IMR-90 (cell line): ENCODE measurements around the gene SPAG4. TPM values are rescaled to one million over a fixed set of nuclear protein-coding genes. Genes with fewer than 3 reads are reported as not detected.

Experiments used
- ATAC-seq: fragments of 200-7000 bp; cut with Tn5 transposase; 2 replicates; pipeline ENCODE4 v1.9.1; 2020; ENCODE audit warnings: low read depth, mild to moderate bottlenecking, moderate library complexity
- BruUV-seq: library from RNA; stranded (reverse); fragments of 400-500 nt; replicated peaks from 2 replicates; lab custom pipeline; 2021; lab: Mats Ljungman, UMichigan
- CTCF ChIA-PET: fragments of 300-600 bp; formaldehyde crosslinking; extraction: SDS; loops from one replicate; lab custom pipeline; 2021; ENCODE audit warnings: antibody characterized with exemption; lab: Yijun Ruan, JAX
- POLR2A ChIA-PET: fragments of 300-600 bp; sonication (Branson Sonifier 250); formaldehyde crosslinking; loops from one replicate; lab custom pipeline; 2022; ENCODE audit warnings: antibody characterized with exemption; ENCODE audit not compliant: unreplicated experiment; lab: Charles Lee
- DNase-seq: peaks from one replicate; pipeline ENCODE4 v3.0.0; 2013
- H2AFZ ChIP-seq: replicated peaks from 2 replicates; pipeline ENCODE3; 2013; ENCODE audit warnings: low read length, mild to moderate bottlenecking; ENCODE audit not compliant: poor library complexity
- H2AK5ac ChIP-seq: 2 replicates; pipeline ENCODE4 v1.6.1; 2013; ENCODE audit warnings: low read depth, low read length, inconsistent platforms
- H2AK9ac ChIP-seq: replicated peaks from 2 replicates; pipeline ENCODE3; 2013; ENCODE audit warnings: mild to moderate bottlenecking, low read depth, low read length, moderate library complexity; ENCODE audit not compliant: poor library complexity
- H2BK120ac ChIP-seq: 2 replicates; pipeline ENCODE4 v1.6.1; 2013; ENCODE audit warnings: low read depth, low read length, inconsistent platforms
- H2BK15ac ChIP-seq: 3 replicates; pipeline ENCODE4 v1.6.1; 2013; ENCODE audit warnings: low read depth, low read length, inconsistent platforms
- H2BK20ac ChIP-seq: 2 replicates; pipeline ENCODE4 v1.6.1; 2013; ENCODE audit warnings: low read depth, mild to moderate bottlenecking, inconsistent platforms, low read length, moderate library complexity
- H2BK5ac ChIP-seq: 2 replicates; pipeline ENCODE4 v1.6.1; 2013; ENCODE audit warnings: mild to moderate bottlenecking, low read depth, low read length, inconsistent platforms; ENCODE audit not compliant: poor library complexity, severe bottlenecking
- H3K14ac ChIP-seq: replicated peaks from 2 replicates; pipeline ENCODE4 v1.6.1; 2013; ENCODE audit warnings: low read depth, low read length, inconsistent platforms
- H3K18ac ChIP-seq: 2 replicates; pipeline ENCODE4 v1.6.1; 2013; ENCODE audit warnings: low read depth, low read length, control low read depth
- H3K23ac ChIP-seq: 2 replicates; pipeline ENCODE4 v1.6.1; 2013; ENCODE audit warnings: low read depth, low read length, inconsistent platforms
- H3K27ac ChIP-seq: 2 replicates; pipeline ENCODE4 v1.5.1; 2013; ENCODE audit warnings: mild to moderate bottlenecking, control low read depth, low read length; ENCODE audit not compliant: insufficient read depth
- H3K27me3 ChIP-seq: 2 replicates; pipeline ENCODE4 v1.6.1; 2013; ENCODE audit warnings: low read length; ENCODE audit not compliant: control insufficient read depth, insufficient read depth
- H3K36me3 ChIP-seq: 2 replicates; pipeline ENCODE4 v1.6.1; 2013; ENCODE audit warnings: low read length, mixed read lengths; ENCODE audit not compliant: control insufficient read depth, insufficient read depth
- H3K4ac ChIP-seq: 2 replicates; pipeline ENCODE4 v1.6.1; 2013; ENCODE audit warnings: low read depth, low read length, inconsistent platforms
- H3K4me1 ChIP-seq: 2 replicates; pipeline ENCODE4 v1.6.1; 2013; ENCODE audit warnings: low read length, mixed read lengths; ENCODE audit not compliant: control insufficient read depth, insufficient read depth
- H3K4me2 ChIP-seq: 2 replicates; pipeline ENCODE4 v1.6.1; 2013; ENCODE audit warnings: low read depth, mild to moderate bottlenecking, control low read depth, low read length, moderate library complexity
- H3K4me3 ChIP-seq: 2 replicates; pipeline ENCODE4 v1.5.1; 2013; ENCODE audit warnings: low read depth, mild to moderate bottlenecking, control low read depth, low read length, moderate library complexity; ENCODE audit not compliant: insufficient read depth
- H3K56ac ChIP-seq: 2 replicates; pipeline ENCODE4 v1.6.1; 2013; ENCODE audit warnings: low read length, inconsistent platforms; ENCODE audit not compliant: insufficient read depth; ENCODE audit errors: extremely low read depth
- H3K79me1 ChIP-seq, 2 experiments: 2 replicates each; pipeline ENCODE4 v1.6.1; 2013; ENCODE audit warnings: low read length in 2 of 2, inconsistent platforms in 1 of 2, low read depth in 1 of 2
- H3K9ac ChIP-seq: 2 replicates; pipeline ENCODE4 v1.6.1; 2013; ENCODE audit warnings: low read depth, low read length, control low read depth
- H3K9me1 ChIP-seq: 2 replicates; pipeline ENCODE4 v1.6.1; 2013; ENCODE audit warnings: low read length, inconsistent platforms; ENCODE audit not compliant: insufficient read depth
- H3K9me3 ChIP-seq: 2 replicates; pipeline ENCODE4 v1.6.1; 2013; ENCODE audit warnings: low read length; ENCODE audit not compliant: control insufficient read depth, insufficient read depth
- H4K20me1 ChIP-seq: 2 replicates; pipeline ENCODE4 v1.6.1; 2013; ENCODE audit warnings: low read length, inconsistent platforms; ENCODE audit not compliant: insufficient read depth
- H4K5ac ChIP-seq: 2 replicates; pipeline ENCODE4 v1.6.1; 2013; ENCODE audit warnings: mild to moderate bottlenecking, low read depth, low read length, control low read depth
- H4K8ac ChIP-seq, 2 experiments: 2 replicates each; pipeline ENCODE4 v1.6.1; 2013; ENCODE audit warnings: low read depth in 2 of 2, low read length in 2 of 2, control low read depth in 1 of 2, inconsistent platforms in 1 of 2
- H4K91ac ChIP-seq: 2 replicates; pipeline ENCODE4 v1.6.1; 2013; ENCODE audit warnings: low read depth, low read length, inconsistent platforms; ENCODE audit not compliant: insufficient read depth
- BHLHE40 ChIP-seq: fragments of 150-350 bp; IDR thresholded peaks from 2 replicates; pipeline ENCODE4 v1.6.1; 2016; ENCODE audit warnings: mild to moderate bottlenecking, low read depth, low read length
- CHD1 ChIP-seq: IDR thresholded peaks from 2 replicates; pipeline ENCODE4 v1.6.1; 2012; ENCODE audit warnings: low read depth, low read length, improper control_type of control experiment
- CTCF ChIP-seq: conservative IDR thresholded peaks from 2 replicates; pipeline ENCODE4 v1.5.1; 2012; ENCODE audit warnings: mild to moderate bottlenecking, low read depth, low read length, improper control_type of control experiment
- ELK1 ChIP-seq: fragments of 150-350 bp; IDR thresholded peaks from 2 replicates; pipeline ENCODE4 v1.6.1; 2016; ENCODE audit warnings: low read depth, mild to moderate bottlenecking, low read length, moderate library complexity, borderline replicate concordance
- FOS ChIP-seq: fragments of 150-350 bp; IDR thresholded peaks from 2 replicates; pipeline ENCODE4 v1.6.1; 2016; ENCODE audit warnings: low read depth, low read length
- MAFK ChIP-seq: IDR thresholded peaks from 2 replicates; pipeline ENCODE4 v1.6.1; 2012; ENCODE audit warnings: low read depth, low read length, improper control_type of control experiment
- MAZ ChIP-seq: IDR thresholded peaks from 2 replicates; pipeline ENCODE4 v1.6.1; 2012; ENCODE audit warnings: low read depth, mild to moderate bottlenecking, low read length, improper control_type of control experiment, moderate library complexity, borderline replicate concordance
- MXI1 ChIP-seq: IDR thresholded peaks from 2 replicates; pipeline ENCODE4 v1.6.1; 2012; ENCODE audit warnings: low read depth, mild to moderate bottlenecking, low read length, moderate library complexity, borderline replicate concordance
- NFE2L2 ChIP-seq: fragments of 150-350 bp; IDR thresholded peaks from 2 replicates; pipeline ENCODE4 v1.6.1; 2016; ENCODE audit warnings: low read depth, mild to moderate bottlenecking, low read length
- POLR2A ChIP-seq: IDR thresholded peaks from 2 replicates; pipeline ENCODE4 v1.6.1; 2012; ENCODE audit warnings: mild to moderate bottlenecking, low read depth, low read length
- RAD21 ChIP-seq: IDR thresholded peaks from 2 replicates; pipeline ENCODE4 v1.6.1; 2012; ENCODE audit warnings: low read length, improper control_type of control experiment
- RCOR1 ChIP-seq: IDR thresholded peaks from 2 replicates; pipeline ENCODE4 v1.6.1; 2012; ENCODE audit warnings: mild to moderate bottlenecking, low read length, improper control_type of control experiment; ENCODE audit not compliant: insufficient replicate concordance
- SMC3 ChIP-seq: fragments of 150-350 bp; IDR thresholded peaks from 2 replicates; pipeline ENCODE4 v1.6.1; 2016; ENCODE audit warnings: low read depth, mild to moderate bottlenecking, antibody characterized with exemption, low read length, moderate library complexity
- USF2 ChIP-seq: fragments of 150-350 bp; IDR thresholded peaks from 2 replicates; pipeline ENCODE4 v1.6.1; 2017; ENCODE audit warnings: mild to moderate bottlenecking, antibody characterized with exemption, low read length, low read depth
- WGBS, 2 experiments: methylation state at CpG; one replicate each; pipeline versions ENCODE4 v1.1.5 to v1.1.7; 2013; ENCODE audit warnings: missing lambda C conversion rate in 2 of 2; ENCODE audit not compliant: insufficient read length in 1 of 2; ENCODE audit errors: extremely low coverage in 2 of 2; 5-methylcytosine and 5-hydroxymethylcytosine counted together
- dilution Hi-C: fragments of 300-500 bp; cut with HindIII; formaldehyde crosslinking; loops from one replicate; pipeline ENCODE4 v1.14.3; 2018; ENCODE audit warnings: low sequenced_read_pairs; ENCODE audit not compliant: unreplicated experiment
- in situ Hi-C: fragments of 300-500 bp; cut with MboI; formaldehyde crosslinking; loops from 3 replicates; pipeline ENCODE4 v1.14.3; 2019; ENCODE audit warnings: low sequenced_read_pairs, inconsistent platforms, mixed read lengths
- intact Hi-C: fragments of 100-400 bp; cut with micrococcal nuclease; formaldehyde crosslinking; loops from 2 replicates; pipeline ENCODE4 v1.10.0; 2022
- polyA plus RNA-seq, 3 experiments: library from polyadenylated mRNA; depleted of rRNA; stranded (reverse); fragments of >200 nt; gene quantifications; 2 replicates each; pipeline ENCODE4 v1.2.3, GENCODE V29; 2012; ENCODE audit warnings: low replicate concordance in 1 of 3
- total RNA-seq: library from RNA; depleted of rRNA; stranded (reverse); fragments of >200 nt; gene quantifications from 2 replicates; pipeline ENCODE4 v1.2.3, GENCODE V29; 2012

SPAG4 gene
- total and polyA plus RNA-seq, 2 of the 4 experiments (the other 2 are of a cell fraction), result 1.8 to 5.5 TPM

GRCh38 chr20:35597186-35597585, 18.4 kb upstream of the SPAG4 start:
- H3K36me3 ChIP-seq, result no peaks in the 10 kb centered on the region
- no peaks in the 10 kb centered on the region for H3K9me3 ChIP-seq
- TF ChIP-seq ELK1, result no peak
- TF ChIP-seq SMC3, result no peak
- no peak for TF ChIP-seq CHD1
- no peak for TF ChIP-seq MAZ
- no peak for TF ChIP-seq NFE2L2
- no peak for TF ChIP-seq MAFK
- TF ChIP-seq BHLHE40, result no peak
- TF ChIP-seq MXI1, result no peak
- TF ChIP-seq RCOR1, result no peak
- no peak for TF ChIP-seq RAD21
- TF ChIP-seq FOS, result no peak
- no peak for TF ChIP-seq POLR2A
- TF ChIP-seq CTCF, result no peak
- no peak for TF ChIP-seq USF2
- no peak overlapping the region for H4K8ac ChIP-seq
- no peak overlapping the region for H4K91ac ChIP-seq
- ChIA-PET CTCF (no interaction called here), POLR2A (no interaction called here)
- H3K27ac ChIP-seq, result no peak overlapping the region
- no peaks in the 10 kb centered on the region; the same call in 1 of the 2 replicates for H4K20me1 ChIP-seq
- dilution Hi-C loops, result no loop called here
- no peak overlapping the region for H2BK20ac ChIP-seq
- ATAC-seq (no peak), DNase-seq (no peak)
- H3K56ac ChIP-seq, result no peak overlapping the region
- H3K27me3 ChIP-seq, result peaks cover 48% of the 10 kb centered on the region
- intact Hi-C loops, result no loop called here
- H3K14ac ChIP-seq, result no peak overlapping the region
- no peak overlapping the region for H2AK5ac ChIP-seq
- no peak overlapping the region for H3K23ac ChIP-seq
- WGBS, 2 experiments, result no CpG with 5 or more reads among the region's 2 CpGs
- no peak overlapping the region for H3K4me3 ChIP-seq
- no peak overlapping the region for H3K18ac ChIP-seq
- H3K4ac ChIP-seq, result no peak overlapping the region
- in situ Hi-C loops, result no loop called here
- no peak overlapping the region for H2BK15ac ChIP-seq
- no peak overlapping the region for H3K4me2 ChIP-seq
- H3K79me1 ChIP-seq, result no peaks in the 10 kb centered on the region
- no peak overlapping the region for H2AK9ac ChIP-seq
- no TSS peak for BruUV-seq
- no peak overlapping the region for H2BK120ac ChIP-seq
- no peaks in the 10 kb centered on the region for H3K9me1 ChIP-seq
- H2AFZ ChIP-seq, result no peak overlapping the region
- peaks cover 3% of the 10 kb centered on the region for H3K4me1 ChIP-seq
- no peak overlapping the region for H2BK5ac ChIP-seq
- no peak overlapping the region for H3K9ac ChIP-seq
- H4K5ac ChIP-seq, result no peak overlapping the region
